Measurements from ENCODE around the gene LHPP. TPM values are rescaled to one million over a fixed set of nuclear protein-coding genes. Genes with fewer than 3 reads are reported as not detected.
A peak's percentile ranks its signal among the peaks of the same experiment; 100 is the strongest.

LHPP gene
- total and polyA plus RNA-seq, 11 donors, result 5.6 to 23.5 (median 13.2) TPM

GRCh38 chr10:124594240-124594639, 132.6 kb downstream of the LHPP start:
- peaks cover 0 to 6% (median 0%) of the 10 kb centered on the region in 12 donors for H3K9me3 ChIP-seq
- H3K4me3 ChIP-seq, result no peak overlapping the region
- DNase-seq, result no peak
- intact Hi-C loops (cut with DNase I), result no loop called here
- no peaks in the 10 kb centered on the region for H3K27me3 ChIP-seq
- H3K4me1 ChIP-seq, result peaks cover 0 to 6% (median 2%) of the 10 kb centered on the region in 12 donors
- H3K27ac ChIP-seq, result no peak overlapping the region
- ATAC-seq, result no peak
- WGBS, 4 donors, result 90 to 94% (median 93%) methylated on average over 6 of the region's 6 CpGs
- H3K36me3 ChIP-seq, result no peaks in the 10 kb centered on the region
- TF ChIP-seq, protein P1, sequence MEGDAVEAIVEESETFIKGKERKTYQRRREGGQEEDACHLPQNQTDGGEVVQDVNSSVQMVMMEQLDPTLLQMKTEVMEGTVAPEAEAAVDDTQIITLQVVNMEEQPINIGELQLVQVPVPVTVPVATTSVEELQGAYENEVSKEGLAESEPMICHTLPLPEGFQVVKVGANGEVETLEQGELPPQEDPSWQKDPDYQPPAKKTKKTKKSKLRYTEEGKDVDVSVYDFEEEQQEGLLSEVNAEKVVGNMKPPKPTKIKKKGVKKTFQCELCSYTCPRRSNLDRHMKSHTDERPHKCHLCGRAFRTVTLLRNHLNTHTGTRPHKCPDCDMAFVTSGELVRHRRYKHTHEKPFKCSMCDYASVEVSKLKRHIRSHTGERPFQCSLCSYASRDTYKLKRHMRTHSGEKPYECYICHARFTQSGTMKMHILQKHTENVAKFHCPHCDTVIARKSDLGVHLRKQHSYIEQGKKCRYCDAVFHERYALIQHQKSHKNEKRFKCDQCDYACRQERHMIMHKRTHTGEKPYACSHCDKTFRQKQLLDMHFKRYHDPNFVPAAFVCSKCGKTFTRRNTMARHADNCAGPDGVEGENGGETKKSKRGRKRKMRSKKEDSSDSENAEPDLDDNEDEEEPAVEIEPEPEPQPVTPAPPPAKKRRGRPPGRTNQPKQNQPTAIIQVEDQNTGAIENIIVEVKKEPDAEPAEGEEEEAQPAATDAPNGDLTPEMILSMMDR (IDR thresholded peaks at IDR 0.05), result no peak

- Histone ChIP-seq H3K36me3 (no peaks in the 10 kb centered on the region), H3K9me3 (peaks cover 0 to 6% (median 0%) of the 10 kb centered on the region in 12 donors), H3K4me3 (no peak overlapping the region), H3K4me1 (no peaks in the 10 kb centered on the region), H3K27ac (no peak overlapping the region), H3K27me3 (no peaks in the 10 kb centered on the region)
- intact Hi-C loops (cut with DNase I), result no loop called here
- WGBS, 4 donors, result 95 to 99% (median 96%) methylated on average over 9 of the region's 9 CpGs
- TF ChIP-seq POLR2A (IDR thresholded peaks at IDR 0.05), result no peak
- TF ChIP-seq, protein P1 (IDR thresholded peaks at IDR 0.05), result no peak
- no peak for ATAC-seq
- peak in 3 of 5 donors; percentile 9 to 28 (median 14) for DNase-seq
These were observed 133.7 kb downstream of the LHPP start for GRCh38 chr10:124595143-124595883.

DNA sequence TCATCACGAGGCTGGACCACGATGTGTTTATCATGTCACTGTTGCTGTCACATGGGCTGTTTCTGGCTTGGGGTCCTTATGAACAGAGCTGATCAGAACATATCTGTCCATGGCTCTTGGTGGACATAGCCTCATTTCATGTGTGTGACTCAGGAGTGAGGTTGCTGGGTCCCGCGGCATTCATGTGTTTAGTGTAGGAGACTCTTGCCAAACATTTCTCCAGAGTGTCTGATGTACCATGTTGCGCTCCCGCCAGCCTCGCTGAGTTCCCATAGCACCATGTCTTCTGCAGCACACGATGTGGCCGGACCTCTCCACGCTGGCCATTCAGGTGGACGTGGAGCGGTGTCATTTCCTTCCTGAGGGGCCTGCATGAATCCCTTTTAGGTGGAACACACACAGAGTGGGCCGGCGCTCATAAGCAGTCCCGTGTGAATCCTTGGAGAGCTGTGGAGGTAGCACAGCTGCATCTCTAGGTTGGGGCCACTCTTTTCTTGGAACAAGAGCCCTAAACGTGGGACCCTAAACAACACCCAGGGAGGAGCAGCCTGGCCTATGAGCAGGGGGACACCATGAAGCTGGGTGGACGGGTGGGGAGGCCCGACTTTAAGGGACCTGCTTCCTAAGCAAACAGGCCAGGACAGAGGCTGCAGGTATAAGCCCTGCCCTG, 134.6 kb downstream of the LHPP start:
- Histone ChIP-seq H3K36me3 (no peaks in the 10 kb centered on the region), H3K27me3 (no peaks in the 10 kb centered on the region), H3K27ac (no peak overlapping the region), H3K4me1 (no peaks in the 10 kb centered on the region), H3K9me3 (peaks cover 0 to 6% (median 0%) of the 10 kb centered on the region in 12 donors), H3K4me3 (no peak overlapping the region)
- WGBS, 4 donors, result 83 to 88% (median 86%) methylated on average over 16 to 18 of the region's 18 CpGs
- intact Hi-C loops (cut with DNase I), result no loop called here
- DNase-seq (peak in 2 of 5 donors; percentile 15 to 37), ATAC-seq (no peak)
- TF ChIP-seq POLR2A (IDR thresholded peaks at IDR 0.05), result no peak
- TF ChIP-seq, protein P1 (IDR thresholded peaks at IDR 0.05), result no peak

Data from heart left ventricle (tissue), 16 donors.